ENCODE results near the gene NELL2.

DNA sequence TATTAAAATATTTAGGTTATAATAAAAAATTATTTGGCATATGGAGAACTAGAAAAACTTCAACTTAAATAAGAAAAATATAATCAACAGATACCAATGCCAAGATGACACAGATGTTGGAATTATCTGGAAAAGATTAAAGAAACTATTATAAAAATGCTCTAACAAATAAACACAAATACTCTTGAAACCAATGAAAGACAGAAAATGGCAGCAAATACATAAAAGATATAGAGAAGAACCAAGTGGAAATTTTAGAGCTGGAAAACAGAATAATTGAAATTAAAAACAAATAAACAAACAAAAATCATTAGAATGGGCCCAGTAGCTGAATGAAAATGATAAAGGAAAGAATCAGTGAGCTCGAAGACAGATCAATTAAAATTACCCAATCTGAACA, 5.1 kb upstream of the NELL2 start:
- TF ChIP-seq EZH2 (IDR thresholded peaks at IDR 0.05) (no peak), POLR2AphosphoS5 (IDR thresholded peaks at IDR 0.05; ENCODE audit: borderline replicate concordance, low read depth, low read length) (no peak)

Measured in SK-N-MC (cell line).